HG03139 (cell line): ENCODE data around the gene DDX25.
"Not testable (repeated sequence)": the region's sequence is repeated elsewhere in the genome, so short reads cannot be mapped to it uniquely, and the experiment has no call there.

Experiments used
- ATAC-seq: cut with Tn5 transposase; IDR thresholded peaks from one replicate; pipeline ENCODE4 v1.9.1; 2021; ENCODE audit not compliant: unreplicated experiment

The DDX25 gene

DNA sequence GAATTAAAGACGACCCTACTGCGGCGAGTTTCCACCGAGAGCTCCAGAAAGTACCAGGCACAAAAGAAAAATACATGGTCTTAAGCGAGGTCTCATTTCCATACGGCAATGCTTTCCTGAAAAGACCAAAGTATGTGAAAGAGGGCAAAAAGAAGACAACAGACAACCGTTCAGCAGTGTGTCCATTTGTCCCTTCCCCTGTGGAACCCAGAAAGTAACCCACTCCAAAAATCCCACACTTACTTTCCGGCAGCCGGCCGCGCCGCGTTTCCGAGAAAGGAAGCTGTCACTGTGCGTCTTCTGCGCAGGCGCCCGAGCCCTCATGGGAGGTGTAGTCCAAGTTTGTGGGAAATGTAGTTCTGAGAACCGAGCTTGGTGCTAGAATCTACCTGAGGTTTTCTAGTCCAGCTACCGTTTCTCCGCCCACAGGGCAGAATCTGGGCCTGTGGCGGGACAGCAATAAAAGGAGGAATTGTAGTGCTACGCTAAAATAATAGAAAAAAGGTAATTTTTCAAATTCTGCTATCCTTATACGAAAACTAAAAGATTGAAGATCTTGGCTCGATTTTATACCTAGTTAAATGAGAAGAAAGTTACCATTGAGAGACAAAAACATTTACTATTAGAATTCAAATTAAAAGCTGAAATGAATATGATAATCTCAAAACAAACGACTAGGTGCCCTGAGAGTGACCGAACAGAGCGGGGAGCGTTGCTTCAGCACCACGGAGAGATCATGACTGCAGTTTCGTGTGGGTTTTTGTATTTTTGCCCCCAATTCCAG is 1.2 kb upstream of the DDX25 start, which contains the start of gene PUS3:
Gene PUS3, minus strand, starts transcription at position 280 of the 784 bp plus-strand sequence. CDS start 6,922 bp downstream, outside the sequence.
- peak; percentile 96 for ATAC-seq

- ATAC-seq, result no peak
Measured at GRCh38 chr11:125904678-125905077, 370 bp downstream of the DDX25 start.

DNA sequence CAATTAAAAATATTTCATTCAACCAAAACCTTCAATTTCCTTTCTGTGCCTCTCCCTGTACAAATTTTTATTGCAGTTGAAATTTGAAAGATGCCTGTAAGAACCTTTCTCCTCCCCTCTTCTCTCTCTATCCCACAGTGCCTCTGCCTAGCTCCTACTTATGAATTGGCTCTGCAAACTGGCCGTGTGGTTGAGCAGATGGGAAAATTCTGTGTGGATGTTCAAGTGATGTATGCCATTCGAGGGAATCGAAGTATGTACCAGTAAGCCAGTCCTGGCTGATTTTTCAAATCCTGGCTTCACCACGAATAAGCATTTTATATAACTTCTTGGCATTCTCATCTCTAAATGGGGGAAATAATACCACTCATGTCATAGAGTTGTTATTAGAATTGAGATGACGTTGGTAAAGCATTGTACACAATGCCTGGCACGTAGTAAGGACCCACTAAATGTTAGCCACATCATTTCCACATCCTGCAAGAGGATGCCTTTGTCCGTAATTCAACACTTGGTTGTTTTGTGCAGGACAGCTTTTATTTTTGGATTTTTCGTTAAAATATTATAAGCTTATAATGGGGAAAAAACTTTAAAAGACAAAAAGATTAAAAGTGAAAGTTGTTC is 6.0 kb downstream of the DDX25 start:
- ATAC-seq, result no peak

- not testable (repeated sequence) for ATAC-seq
Measured at GRCh38 chr11:125914601-125915000, 10.3 kb downstream of the DDX25 start.

GRCh38 chr11:125916683-125917347 is 12.5 kb downstream of the DDX25 start:
- no peak for ATAC-seq

- ATAC-seq, result no peak
Measured at GRCh38 chr11:125918140-125918840, 14.0 kb downstream of the DDX25 start.

- no peak for ATAC-seq
Measured at GRCh38 chr11:125921042-125921441, 16.7 kb downstream of the DDX25 start.

DNA sequence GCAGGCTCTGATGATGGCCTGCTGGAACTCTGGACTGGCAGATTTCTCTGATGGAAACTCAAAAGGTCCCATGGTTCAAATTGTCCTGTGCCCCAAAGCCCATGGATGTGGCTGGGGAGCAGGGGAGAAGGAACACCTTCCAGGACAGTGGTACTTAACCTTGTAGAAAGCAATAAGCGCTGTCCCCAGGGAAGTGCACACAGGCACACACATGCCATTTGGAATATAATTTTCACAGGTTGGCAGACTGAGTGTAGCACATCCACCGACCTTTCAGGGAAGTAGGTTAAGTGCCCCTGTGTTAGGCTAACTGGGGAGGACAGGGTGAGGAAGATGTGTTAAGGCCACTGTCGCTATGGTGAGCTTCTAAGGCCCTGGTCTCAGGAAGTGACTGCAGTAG is 17.8 kb downstream of the DDX25 start:
- no peak for ATAC-seq

DNA sequence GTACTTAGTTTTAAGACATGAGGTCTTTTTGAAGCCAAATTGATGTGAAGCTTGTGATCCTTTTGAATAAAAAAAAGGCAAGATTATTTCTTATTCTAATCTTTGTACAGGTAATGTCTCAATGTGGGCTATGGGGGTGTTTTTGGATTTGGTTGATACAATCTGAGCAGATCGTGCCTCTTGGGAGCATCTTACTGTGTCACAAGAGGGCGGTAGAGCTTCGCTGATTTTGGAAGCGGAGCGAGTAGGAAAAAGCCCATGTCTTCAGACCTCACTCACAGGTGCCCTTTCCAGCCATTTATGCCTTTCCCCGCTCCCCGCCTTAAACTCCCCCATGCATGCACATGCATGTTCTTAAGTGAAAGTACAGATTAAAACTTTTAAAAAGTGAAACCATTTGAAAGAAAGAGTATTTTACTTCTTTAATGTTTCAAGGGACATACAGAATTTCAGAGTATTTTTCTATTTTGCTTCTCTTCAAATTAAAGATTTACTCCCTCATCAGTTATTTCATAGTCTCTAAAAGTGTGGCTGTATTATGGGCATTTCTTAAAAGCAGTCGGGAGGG is 18.8 kb downstream of the DDX25 start:
- peak; percentile 78 for ATAC-seq

GRCh38 chr11:125923633-125924032 is 19.3 kb downstream of the DDX25 start:
- no peak for ATAC-seq

DNA sequence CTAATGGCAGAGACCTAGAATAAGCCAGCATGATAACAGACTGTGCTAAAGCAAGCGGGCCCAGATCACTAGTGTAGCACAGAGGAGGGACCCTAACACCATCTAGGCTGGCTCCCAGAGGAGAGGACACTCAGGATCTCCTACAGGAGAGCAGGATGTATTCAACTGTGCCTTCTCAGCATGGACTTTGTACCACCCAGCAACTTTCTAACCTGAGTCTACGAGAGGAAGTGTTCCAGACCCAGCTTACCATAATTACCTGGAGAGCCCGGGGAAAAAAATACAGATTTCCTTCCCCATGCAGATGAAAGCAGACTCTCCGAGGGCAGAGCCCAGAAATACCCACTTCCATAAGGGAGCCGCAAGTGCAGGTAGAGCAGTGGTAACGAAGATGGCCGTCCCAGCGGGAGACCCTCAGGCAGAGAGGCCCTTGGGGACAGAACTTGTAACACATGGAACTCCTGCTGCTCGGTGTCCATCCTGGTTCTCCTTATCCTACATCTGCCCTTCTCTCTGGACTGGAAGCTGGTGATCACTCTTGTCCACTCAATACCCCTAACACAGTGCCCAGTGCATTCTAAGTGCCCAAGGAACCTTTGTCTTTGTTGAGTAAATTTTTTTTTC is 20.2 kb downstream of the DDX25 start:
- ATAC-seq, result no peak

GRCh38 chr11:125925247-125925740 is 21.0 kb downstream of the DDX25 start:
- no peak for ATAC-seq

- no peak for ATAC-seq
Measured at GRCh38 chr11:125925804-125926203, 21.5 kb downstream of the DDX25 start.

- no peak for ATAC-seq
Measured at GRCh38 chr11:125926682-125927081, 22.4 kb downstream of the DDX25 start.

GRCh38 chr11:125929445-125930075 is 25.3 kb downstream of the DDX25 start:
- ATAC-seq, result no peak

GRCh38 chr11:125930076-125930450 is 25.8 kb downstream of the DDX25 start:
- ATAC-seq, result no peak

DNA sequence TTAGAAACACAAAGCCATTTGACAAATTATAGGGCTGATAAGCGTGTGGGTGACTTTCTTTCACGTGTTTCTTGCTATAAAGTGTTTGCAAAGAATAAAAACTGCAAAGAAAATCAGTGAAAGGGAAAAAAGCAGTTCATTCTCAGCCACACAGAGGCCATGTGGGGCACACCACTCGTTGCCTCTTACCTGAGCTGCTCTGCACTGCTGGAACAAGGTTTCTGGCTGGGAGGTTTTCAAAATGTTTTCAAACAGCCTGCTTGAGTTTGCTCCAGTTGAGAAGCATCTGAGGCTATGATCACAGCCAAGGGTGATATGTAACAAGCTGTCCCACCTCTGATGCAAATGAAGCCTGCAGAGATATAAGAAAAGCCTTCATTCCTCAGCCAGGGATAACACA is 26.8 kb downstream of the DDX25 start:
- no peak for ATAC-seq

DNA sequence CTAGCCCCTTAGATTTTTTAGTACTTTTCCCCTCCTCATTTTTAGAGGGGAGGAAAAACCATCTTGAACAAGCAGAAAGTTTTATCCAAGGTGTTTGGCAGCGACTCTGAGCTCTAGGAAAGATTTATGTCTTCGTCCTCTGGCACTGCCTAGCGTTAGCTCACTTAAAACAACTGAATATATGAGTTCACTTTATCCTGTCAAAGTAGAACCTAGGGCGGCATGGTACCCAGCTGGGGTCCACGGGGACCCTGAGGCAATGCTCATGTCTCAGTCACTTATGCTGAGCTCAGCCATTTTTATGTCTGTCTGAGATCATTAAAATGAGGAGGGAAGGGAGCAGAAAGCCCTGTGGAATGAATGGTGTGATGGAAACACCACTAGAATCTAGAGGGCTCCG is 27.4 kb downstream of the DDX25 start:
- ATAC-seq, result no peak

GRCh38 chr11:125932301-125932700 is 28.0 kb downstream of the DDX25 start:
- no peak for ATAC-seq
